HepG2 (cell line): ENCODE measurements around the gene TMEM154. TPM values are rescaled to one million over a fixed set of nuclear protein-coding genes. Genes with fewer than 3 reads are reported as not detected.

Source experiments
- ATAC-seq: fragments of 200-7000 bp; cut with Tn5 transposase; 3 replicates; pipeline ENCODE4 v1.9.1; 2020; ENCODE audit warnings: mild to moderate bottlenecking, moderate library complexity
- BruUV-seq: library from RNA; stranded (reverse); fragments of 400-500 nt; replicated peaks from 2 replicates; lab custom pipeline; 2021; lab: Mats Ljungman, UMichigan
- CTCF ChIA-PET: fragments of 300-600 bp; formaldehyde crosslinking; extraction: SDS; loops from one replicate; lab custom pipeline; 2021; ENCODE audit warnings: low total read pairs, inconsistent platforms, low intra/inter-chr PET ratio; lab: Yijun Ruan, JAX
- POLR2A ChIA-PET: fragments of 350-600 bp; sonication (Branson Sonifier 250); formaldehyde crosslinking; loops from one replicate; lab custom pipeline; 2020; ENCODE audit warnings: antibody characterized with exemption, inconsistent platforms; lab: Yijun Ruan, JAX
- DNase-seq: peaks from one replicate; pipeline ENCODE4 v3.0.0-alpha.2; 2015; ENCODE audit warnings: low spot score
- FAIRE-seq: peaks from 3 replicates; lab custom pipeline; 2011; peaks lifted over from hg19 to GRCh38; lab: Jason Lieb, UNC
- H2AFZ ChIP-seq: one replicate; pipeline ENCODE4 v1.6.1; 2011; ENCODE audit warnings: low read length, inconsistent platforms
- H3K27ac ChIP-seq: fragments of 300-600 bp; 3 replicates; pipeline ENCODE4 v1.8.0; 2011; ENCODE audit warnings: mixed run types, mild to moderate bottlenecking, mixed read lengths, low read length, inconsistent platforms; ENCODE audit not compliant: insufficient read depth; ENCODE audit errors: extremely low read length
- H3K27me3 ChIP-seq, 2 experiments: fragments of 200-600 bp in 1 of 2; 2 replicates in 1 of 2; 3 replicates in 1 of 2; pipeline versions ENCODE4 v1.6.0 to v1.8.0; 2011; ENCODE audit warnings: low read length in 2 of 2, mild to moderate bottlenecking in 2 of 2, moderate library complexity in 2 of 2, inconsistent platforms in 1 of 2; ENCODE audit not compliant: insufficient read depth in 2 of 2, control insufficient read depth in 1 of 2
- H3K36me3 ChIP-seq, 2 experiments: fragments of 200-600 bp in 1 of 2; replicated peaks in 1 of 2; 2 replicates in 1 of 2; 3 replicates in 1 of 2; pipeline versions ENCODE4 v1.5.1 to v1.8.0; 2011; ENCODE audit warnings: low read length in 2 of 2, inconsistent platforms in 1 of 2; ENCODE audit not compliant: insufficient read depth in 2 of 2, control insufficient read depth in 1 of 2
- H3K4me1 ChIP-seq: 2 replicates; pipeline ENCODE4 v1.5.1; 2012; ENCODE audit warnings: low read length, inconsistent platforms; ENCODE audit not compliant: insufficient read depth
- H3K4me2 ChIP-seq: 2 replicates; pipeline ENCODE4 v1.6.0; 2011; ENCODE audit warnings: low read depth, low read length, inconsistent platforms
- H3K4me3 ChIP-seq, 3 experiments: fragments of 200-600 bp in 1 of 3; sonication (generic), shearing (Covaris generic) in 1 of 3; replicated peaks in 1 of 3; 2 replicates each; pipeline ENCODE4 v1.5.1; 2011 to 2016; ENCODE audit warnings: low read length in 3 of 3, inconsistent platforms in 2 of 3, low read depth in 2 of 3, mild to moderate bottlenecking in 2 of 3, control low read depth in 1 of 3, mixed read lengths in 1 of 3; ENCODE audit not compliant: insufficient read depth in 1 of 3
- H3K79me2 ChIP-seq: one replicate; pipeline ENCODE4 v1.6.1; 2011; ENCODE audit warnings: low read length, inconsistent platforms; ENCODE audit not compliant: insufficient read depth
- H3K9ac ChIP-seq: 2 replicates; pipeline ENCODE4 v1.6.0; 2011; ENCODE audit warnings: mild to moderate bottlenecking, low read depth, low read length, inconsistent platforms; ENCODE audit not compliant: insufficient read depth
- H3K9me3 ChIP-seq: 2 replicates; pipeline ENCODE4 v1.5.1; 2012; ENCODE audit warnings: mild to moderate bottlenecking, low read length
- H4K20me1 ChIP-seq: 2 replicates; pipeline ENCODE4 v1.6.0; 2011; ENCODE audit warnings: inconsistent platforms, mild to moderate bottlenecking, low read length, moderate library complexity; ENCODE audit not compliant: insufficient read depth
- ZNF251 ChIP-seq: sonication (generic); formaldehyde crosslinking; IDR thresholded peaks from 2 replicates; pipeline ENCODE4 v1.9.0; 2021; ENCODE audit warnings: mild to moderate bottlenecking, missing genetic modification reagents
- WGBS: methylation state at CpG from one replicate; pipeline ENCODE4 v1.1.6; 2017; ENCODE audit warnings: low lambda C conversion rate; 5-methylcytosine and 5-hydroxymethylcytosine counted together
- in situ Hi-C: cut with HindIII; loops from 2 replicates; pipeline ENCODE4 v1.10.0; 2017; ENCODE audit warnings: low pct_unique_long_range_greater_than_20kb; ENCODE audit not compliant: extremely low pct_ligation_motif_present
- intact Hi-C: fragments of 100-400 bp; cut with micrococcal nuclease; formaldehyde crosslinking; loops from one replicate; pipeline ENCODE4 v1.10.0; 2022; ENCODE audit not compliant: unreplicated experiment
- polyA plus RNA-seq, 8 experiments: library from polyadenylated mRNA; depleted of rRNA in 3 of 8; stranded (reverse) in 7 of 8; unstranded in 1 of 8; fragments of >200 nt; fragmentation: Illumina TruSeq in 4 of 8; extraction: Trizol in 4 of 8; gene quantifications; 2 replicates each; pipeline versions ENCODE4 v1.2.1 to v1.2.3, GENCODE V29; 2011 to 2016; ENCODE audit warnings: low read depth in 4 of 8, missing spikeins in 1 of 8, mixed read lengths in 1 of 8; ENCODE audit not compliant: insufficient read depth in 1 of 8
- total RNA-seq, 5 experiments: library from RNA; depleted of rRNA; stranded (reverse); fragments of >200 nt; fragmentation: Illumina TruSeq; extraction: Trizol; gene quantifications; 2 replicates each; pipeline ENCODE4 v1.2.3, GENCODE V29; 2016; ENCODE audit warnings: low read depth in 1 of 5
- TF ChIP-seq, protein P1 (sequence below): sonication (generic); formaldehyde crosslinking; IDR thresholded peaks from 2 replicates; pipeline ENCODE4 v1.4.0; 2020; ENCODE audit warnings: mild to moderate bottlenecking, missing genetic modification reagents
- TF ChIP-seq, protein P2 (sequence below): IDR thresholded peaks from 2 replicates; pipeline ENCODE4 v1.6.1; 2016; ENCODE audit warnings: low read depth, borderline replicate concordance
- TF ChIP-seq, protein P3 (sequence below): sonication (generic); formaldehyde crosslinking; IDR thresholded peaks from 2 replicates; pipeline ENCODE4 v1.4.0; 2020; ENCODE audit warnings: missing genetic modification reagents

TMEM154 gene
- total and polyA plus RNA-seq, 2 of the 13 experiments (the other 11 are each of a cell fraction or from before 2014, with no cell fraction given): 0.03 TPM; not detected in 1

DNA sequence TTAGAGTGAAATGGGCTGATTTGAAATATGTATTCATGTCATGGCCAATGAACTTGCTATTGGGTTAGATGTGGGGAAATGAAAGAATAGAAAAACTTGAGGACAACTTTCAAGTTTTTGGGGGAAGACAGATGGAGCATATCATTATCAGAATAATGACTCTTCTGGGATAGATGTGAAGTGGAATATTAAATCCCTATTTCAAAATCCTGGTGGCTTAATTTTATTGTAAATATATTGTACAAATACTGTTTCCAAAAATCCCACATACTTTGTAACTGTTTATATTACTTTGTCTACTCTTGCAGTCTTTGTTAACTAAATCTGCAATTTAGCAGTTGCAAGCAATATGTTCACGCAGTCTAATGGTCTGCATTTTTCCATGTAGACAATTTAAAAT lies 108.0 kb downstream of the TMEM154 start (continued):
- TF ChIP-seq, protein P1, sequence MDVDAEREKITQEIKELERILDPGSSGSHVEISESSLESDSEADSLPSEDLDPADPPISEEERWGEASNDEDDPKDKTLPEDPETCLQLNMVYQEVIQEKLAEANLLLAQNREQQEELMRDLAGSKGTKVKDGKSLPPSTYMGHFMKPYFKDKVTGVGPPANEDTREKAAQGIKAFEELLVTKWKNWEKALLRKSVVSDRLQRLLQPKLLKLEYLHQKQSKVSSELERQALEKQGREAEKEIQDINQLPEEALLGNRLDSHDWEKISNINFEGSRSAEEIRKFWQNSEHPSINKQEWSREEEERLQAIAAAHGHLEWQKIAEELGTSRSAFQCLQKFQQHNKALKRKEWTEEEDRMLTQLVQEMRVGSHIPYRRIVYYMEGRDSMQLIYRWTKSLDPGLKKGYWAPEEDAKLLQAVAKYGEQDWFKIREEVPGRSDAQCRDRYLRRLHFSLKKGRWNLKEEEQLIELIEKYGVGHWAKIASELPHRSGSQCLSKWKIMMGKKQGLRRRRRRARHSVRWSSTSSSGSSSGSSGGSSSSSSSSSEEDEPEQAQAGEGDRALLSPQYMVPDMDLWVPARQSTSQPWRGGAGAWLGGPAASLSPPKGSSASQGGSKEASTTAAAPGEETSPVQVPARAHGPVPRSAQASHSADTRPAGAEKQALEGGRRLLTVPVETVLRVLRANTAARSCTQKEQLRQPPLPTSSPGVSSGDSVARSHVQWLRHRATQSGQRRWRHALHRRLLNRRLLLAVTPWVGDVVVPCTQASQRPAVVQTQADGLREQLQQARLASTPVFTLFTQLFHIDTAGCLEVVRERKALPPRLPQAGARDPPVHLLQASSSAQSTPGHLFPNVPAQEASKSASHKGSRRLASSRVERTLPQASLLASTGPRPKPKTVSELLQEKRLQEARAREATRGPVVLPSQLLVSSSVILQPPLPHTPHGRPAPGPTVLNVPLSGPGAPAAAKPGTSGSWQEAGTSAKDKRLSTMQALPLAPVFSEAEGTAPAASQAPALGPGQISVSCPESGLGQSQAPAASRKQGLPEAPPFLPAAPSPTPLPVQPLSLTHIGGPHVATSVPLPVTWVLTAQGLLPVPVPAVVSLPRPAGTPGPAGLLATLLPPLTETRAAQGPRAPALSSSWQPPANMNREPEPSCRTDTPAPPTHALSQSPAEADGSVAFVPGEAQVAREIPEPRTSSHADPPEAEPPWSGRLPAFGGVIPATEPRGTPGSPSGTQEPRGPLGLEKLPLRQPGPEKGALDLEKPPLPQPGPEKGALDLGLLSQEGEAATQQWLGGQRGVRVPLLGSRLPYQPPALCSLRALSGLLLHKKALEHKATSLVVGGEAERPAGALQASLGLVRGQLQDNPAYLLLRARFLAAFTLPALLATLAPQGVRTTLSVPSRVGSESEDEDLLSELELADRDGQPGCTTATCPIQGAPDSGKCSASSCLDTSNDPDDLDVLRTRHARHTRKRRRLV: no peak
- TF ChIP-seq ZNF251 (CRISPR knock-in tag): no peak
- TF ChIP-seq, protein P2, sequence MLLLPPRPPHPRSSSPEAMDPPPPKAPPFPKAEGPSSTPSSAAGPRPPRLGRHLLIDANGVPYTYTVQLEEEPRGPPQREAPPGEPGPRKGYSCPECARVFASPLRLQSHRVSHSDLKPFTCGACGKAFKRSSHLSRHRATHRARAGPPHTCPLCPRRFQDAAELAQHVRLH (CRISPR knock-in tag): no peak
- TF ChIP-seq, all 625 proteins: peak for 0

DNA sequence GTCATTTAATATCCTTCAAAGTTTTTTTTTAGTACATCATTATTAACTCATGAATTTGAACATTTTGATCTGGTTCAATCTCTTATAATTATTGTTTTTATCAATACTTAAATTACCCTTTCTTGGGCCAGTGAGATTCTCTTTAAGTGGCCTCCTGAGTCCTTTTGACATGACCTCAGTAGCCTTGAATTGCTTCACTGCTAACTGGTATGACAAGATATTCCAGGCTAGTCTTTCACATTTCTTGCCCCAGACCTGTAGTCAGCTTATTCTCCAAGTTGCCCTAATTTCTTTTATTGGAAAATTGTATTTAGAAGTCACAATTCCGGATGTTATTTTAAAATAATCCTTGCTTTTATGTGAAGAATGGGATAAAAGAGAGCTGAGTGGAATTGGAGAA lies 108.5 kb downstream of the TMEM154 start:
- no peak overlapping the region for H3K4me3 ChIP-seq
- no peak overlapping the region for H2AFZ ChIP-seq
- ATAC-seq (no peak), DNase-seq (no peak)
- no peak overlapping the region for H3K9ac ChIP-seq
- peaks cover 13% of the 10 kb centered on the region for H3K4me1 ChIP-seq
- H3K36me3 ChIP-seq: no peaks in the 10 kb centered on the region
- in situ Hi-C loops (no loop called here), intact Hi-C loops (no loop called here)
- no peaks in the 10 kb centered on the region for H3K79me2 ChIP-seq
- H3K4me2 ChIP-seq: no peak overlapping the region
- POLR2A ChIA-PET: no interaction called here
- BruUV-seq: no TSS peak
- WGBS: 2% methylated on average over 1 of the region's 1 CpG
- H4K20me1 ChIP-seq: no peaks in the 10 kb centered on the region
- no peak overlapping the region for H3K27ac ChIP-seq
- H3K9me3 ChIP-seq: no peaks in the 10 kb centered on the region
- TF ChIP-seq, protein P3, sequence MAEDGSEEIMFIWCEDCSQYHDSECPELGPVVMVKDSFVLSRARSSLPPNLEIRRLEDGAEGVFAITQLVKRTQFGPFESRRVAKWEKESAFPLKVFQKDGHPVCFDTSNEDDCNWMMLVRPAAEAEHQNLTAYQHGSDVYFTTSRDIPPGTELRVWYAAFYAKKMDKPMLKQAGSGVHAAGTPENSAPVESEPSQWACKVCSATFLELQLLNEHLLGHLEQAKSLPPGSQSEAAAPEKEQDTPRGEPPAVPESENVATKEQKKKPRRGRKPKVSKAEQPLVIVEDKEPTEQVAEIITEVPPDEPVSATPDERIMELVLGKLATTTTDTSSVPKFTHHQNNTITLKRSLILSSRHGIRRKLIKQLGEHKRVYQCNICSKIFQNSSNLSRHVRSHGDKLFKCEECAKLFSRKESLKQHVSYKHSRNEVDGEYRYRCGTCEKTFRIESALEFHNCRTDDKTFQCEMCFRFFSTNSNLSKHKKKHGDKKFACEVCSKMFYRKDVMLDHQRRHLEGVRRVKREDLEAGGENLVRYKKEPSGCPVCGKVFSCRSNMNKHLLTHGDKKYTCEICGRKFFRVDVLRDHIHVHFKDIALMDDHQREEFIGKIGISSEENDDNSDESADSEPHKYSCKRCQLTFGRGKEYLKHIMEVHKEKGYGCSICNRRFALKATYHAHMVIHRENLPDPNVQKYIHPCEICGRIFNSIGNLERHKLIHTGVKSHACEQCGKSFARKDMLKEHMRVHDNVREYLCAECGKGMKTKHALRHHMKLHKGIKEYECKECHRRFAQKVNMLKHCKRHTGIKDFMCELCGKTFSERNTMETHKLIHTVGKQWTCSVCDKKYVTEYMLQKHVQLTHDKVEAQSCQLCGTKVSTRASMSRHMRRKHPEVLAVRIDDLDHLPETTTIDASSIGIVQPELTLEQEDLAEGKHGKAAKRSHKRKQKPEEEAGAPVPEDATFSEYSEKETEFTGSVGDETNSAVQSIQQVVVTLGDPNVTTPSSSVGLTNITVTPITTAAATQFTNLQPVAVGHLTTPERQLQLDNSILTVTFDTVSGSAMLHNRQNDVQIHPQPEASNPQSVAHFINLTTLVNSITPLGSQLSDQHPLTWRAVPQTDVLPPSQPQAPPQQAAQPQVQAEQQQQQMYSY (CRISPR knock-in tag): no peak
- TF ChIP-seq, all 625 proteins: peak for 0
- H3K27me3 ChIP-seq: peaks cover 0 to 3% of the 10 kb centered on the region in 2 experiments; a peak in 1 of 5 replicates
- CTCF ChIA-PET: no interaction called here
- no peak for FAIRE-seq
